Osteocyte (in vitro differentiated cells): ENCODE measurements around the gene PRELID2. TPM values are rescaled to one million over a fixed set of nuclear protein-coding genes. Genes with fewer than 3 reads are reported as not detected.
"Not testable (repeated sequence)": the region's sequence is repeated elsewhere in the genome, so short reads cannot be mapped to it uniquely, and the experiment has no call there.

Experiments
- DNase-seq: peaks from one replicate; pipeline ENCODE4 v3.0.0; 2021; ENCODE audit warnings: mixed read lengths; ENCODE audit not compliant: unreplicated experiment; ENCODE audit errors: extremely low spot score
- H3K27ac Mint-ChIP-seq: one replicate; pipeline ENCODE4 v1.8.0; 2021; ENCODE audit warnings: mild to moderate bottlenecking, mixed read lengths; ENCODE audit not compliant: unreplicated experiment
- H3K27me3 Mint-ChIP-seq: one replicate; pipeline ENCODE4 v1.8.0; 2021; ENCODE audit warnings: mixed read lengths; ENCODE audit not compliant: unreplicated experiment
- H3K36me3 Mint-ChIP-seq: one replicate; pipeline ENCODE4 v1.8.0; 2021; ENCODE audit warnings: mixed read lengths; ENCODE audit not compliant: unreplicated experiment
- H3K4me1 Mint-ChIP-seq: one replicate; pipeline ENCODE4 v1.8.0; 2021; ENCODE audit warnings: mixed read lengths; ENCODE audit not compliant: unreplicated experiment
- H3K4me3 Mint-ChIP-seq: one replicate; pipeline ENCODE4 v1.8.0; 2021; ENCODE audit warnings: mild to moderate bottlenecking, moderate library complexity, mixed read lengths; ENCODE audit not compliant: unreplicated experiment
- H3K9me3 Mint-ChIP-seq: one replicate; pipeline ENCODE4 v1.8.0; 2021; ENCODE audit warnings: mixed read lengths; ENCODE audit not compliant: unreplicated experiment
- CTCF ChIP-seq: fragments of 200-600 bp; sonication (generic); IDR thresholded peaks from 2 replicates; pipeline ENCODE4 v1.5.0; 2021; ENCODE audit warnings: antibody characterized with exemption, mild to moderate bottlenecking, moderate library complexity
- total RNA-seq: library from RNA; stranded (reverse); gene quantifications from 2 replicates; pipeline ENCODE4 v1.2.1, GENCODE V29; 2021

Gene PRELID2
- total RNA-seq, 1 donor from 2014 or later = 4.7 TPM

- Mint-ChIP-seq H3K36me3 (no peaks in the 10 kb centered on the region), H3K9me3 (no peaks in the 10 kb centered on the region), H3K4me3 (no peak overlapping the region), H3K27ac (no peak overlapping the region), H3K27me3 (no peaks in the 10 kb centered on the region), H3K4me1 (peaks cover 10% of the 10 kb centered on the region)
- DNase-seq = no peak
- no peak for TF ChIP-seq CTCF
Measured at GRCh38 chr5:145838276-145838675, 3.1 kb upstream of the PRELID2 start.

GRCh38 chr5:145836241-145836640, 1.1 kb upstream of the PRELID2 start:
- H3K36me3 Mint-ChIP-seq, H3K4me1 Mint-ChIP-seq, H3K27ac Mint-ChIP-seq: not testable (repeated sequence)

GRCh38 chr5:145835848-145836239, 702 bp upstream of the PRELID2 start:
- no peak for TF ChIP-seq CTCF
- DNase-seq = no peak
- H3K27me3 Mint-ChIP-seq = no peaks in the 10 kb centered on the region
- H3K36me3 Mint-ChIP-seq = no peaks in the 10 kb centered on the region
- H3K9me3 Mint-ChIP-seq = no peaks in the 10 kb centered on the region
- H3K4me1 Mint-ChIP-seq = peaks cover 13% of the 10 kb centered on the region
- no peak overlapping the region for H3K27ac Mint-ChIP-seq
- H3K4me3 Mint-ChIP-seq = peak overlapping the region; percentile 73

More at GRCh38 chr5:145836241-145836640, 1.1 kb upstream of the PRELID2 start:
- DNase-seq, H3K9me3 Mint-ChIP-seq, H3K4me3 Mint-ChIP-seq, H3K27me3 Mint-ChIP-seq: not testable (repeated sequence)

- Mint-ChIP-seq H3K27ac (no peak overlapping the region), H3K4me1 (peaks cover 26% of the 10 kb centered on the region), H3K27me3 (no peaks in the 10 kb centered on the region), H3K36me3 (no peaks in the 10 kb centered on the region), H3K9me3 (no peaks in the 10 kb centered on the region), H3K4me3 (peak overlapping the region; percentile 73)
- DNase-seq = no peak
- TF ChIP-seq CTCF = no peak
Measured at GRCh38 chr5:145834554-145834916, 607 bp downstream of the PRELID2 start.

GRCh38 chr5:145833631-145834200, 1.4 kb downstream of the PRELID2 start:
- no peaks in the 10 kb centered on the region for H3K36me3 Mint-ChIP-seq
- no peak for DNase-seq
- peak overlapping the region; percentile 40 for H3K4me3 Mint-ChIP-seq
- no peak for TF ChIP-seq CTCF
- no peaks in the 10 kb centered on the region for H3K27me3 Mint-ChIP-seq
- no peaks in the 10 kb centered on the region for H3K9me3 Mint-ChIP-seq
- no peak overlapping the region for H3K27ac Mint-ChIP-seq
- H3K4me1 Mint-ChIP-seq = peaks cover 30% of the 10 kb centered on the region

- no peaks in the 10 kb centered on the region for H3K36me3 Mint-ChIP-seq
- H3K27ac Mint-ChIP-seq = peak overlapping the region; percentile 40
- no peaks in the 10 kb centered on the region for H3K9me3 Mint-ChIP-seq
Measured at GRCh38 chr5:145830594-145830993, 4.5 kb downstream of the PRELID2 start.

More at GRCh38 chr5:145830594-145830993, 4.5 kb downstream of the PRELID2 start:
- no peak for DNase-seq
- no peak overlapping the region for H3K4me3 Mint-ChIP-seq
- peaks cover 26% of the 10 kb centered on the region for H3K4me1 Mint-ChIP-seq
- no peaks in the 10 kb centered on the region for H3K27me3 Mint-ChIP-seq
- no peak for TF ChIP-seq CTCF
